Amygdala (tissue), 56 donors: ENCODE data around the gene ADAMTS5.

Experiments used
- DNase-seq, 56 donors: peaks; one replicate each; lab custom pipeline; 2025; lab: John Stamatoyannopoulos, UW

The ADAMTS5 gene

GRCh38 chr21:26967062-26967913, at the start of gene ADAMTS5:
ADAMTS5 (minus strand) TSS chr21:26967088; CDS start chr21:26966391, 697 bp downstream.
- DNase-seq = peak in 10 of 56 donors; percentile 2 to 28 (median 14)

- DNase-seq = no peak
Measured at GRCh38 chr21:27001526-27001925, 34.6 kb upstream of the ADAMTS5 start.

- no peak for DNase-seq
Measured at GRCh38 chr21:26983576-26983975, 16.7 kb upstream of the ADAMTS5 start.

GRCh38 chr21:26982767-26983166, 15.9 kb upstream of the ADAMTS5 start:
- DNase-seq = no peak

GRCh38 chr21:26977746-26978145, 10.9 kb upstream of the ADAMTS5 start:
- DNase-seq = no peak

GRCh38 chr21:26973226-26973625, 6.3 kb upstream of the ADAMTS5 start:
- DNase-seq = no peak

- peak in 1 of 56 donors; percentile 4 for DNase-seq
Measured at GRCh38 chr21:26972192-26972591, 5.3 kb upstream of the ADAMTS5 start.

GRCh38 chr21:26969971-26970725, 3.3 kb upstream of the ADAMTS5 start:
- DNase-seq = no peak

GRCh38 chr21:26966649-26967061, 233 bp downstream of the ADAMTS5 start:
- DNase-seq = peak in 2 of 56 donors; percentile 15 to 28

- peak in 3 of 56 donors; percentile 28 to 37 (median 29) for DNase-seq
Measured at GRCh38 chr21:26965907-26966581, 844 bp downstream of the ADAMTS5 start.

GRCh38 chr21:26965040-26965906, 1.6 kb downstream of the ADAMTS5 start:
- peak in 12 of 56 donors; percentile 3 to 57 (median 23) for DNase-seq

- DNase-seq = no peak
Measured at GRCh38 chr21:26964170-26964778, 2.6 kb downstream of the ADAMTS5 start.

GRCh38 chr21:26962621-26963181, 4.2 kb downstream of the ADAMTS5 start:
- no peak for DNase-seq

- no peak for DNase-seq
Measured at GRCh38 chr21:26961698-26962097, 5.2 kb downstream of the ADAMTS5 start.

- DNase-seq = no peak
Measured at GRCh38 chr21:26958788-26959187, 8.1 kb downstream of the ADAMTS5 start.

GRCh38 chr21:26956813-26957212, 10.1 kb downstream of the ADAMTS5 start:
- no peak for DNase-seq

GRCh38 chr21:26956216-26956615, 10.7 kb downstream of the ADAMTS5 start:
- no peak for DNase-seq

GRCh38 chr21:26954662-26955121, 12.2 kb downstream of the ADAMTS5 start:
- peak in 6 of 56 donors; percentile 2 to 22 (median 8) for DNase-seq
